GM21717 (cell line): ENCODE measurements around the gene KPNA6.

Source experiments
- ATAC-seq: cut with Tn5 transposase; IDR thresholded peaks from one replicate; pipeline ENCODE4 v1.9.1; 2021; ENCODE audit warnings: mild to moderate bottlenecking, moderate library complexity; ENCODE audit not compliant: unreplicated experiment

Gene KPNA6

GRCh38 chr1:32186077-32186476 lies 78.2 kb downstream of the KPNA6 start:
- no peak for ATAC-seq

GRCh38 chr1:32186491-32186890 lies 78.6 kb downstream of the KPNA6 start:
- no peak for ATAC-seq

GRCh38 chr1:32187850-32188249 lies 80.0 kb downstream of the KPNA6 start:
- no peak for ATAC-seq

GRCh38 chr1:32192220-32192948 lies 84.5 kb downstream of the KPNA6 start:
- no peak for ATAC-seq

GRCh38 chr1:32194984-32195383 lies 87.1 kb downstream of the KPNA6 start:
- no peak for ATAC-seq

- ATAC-seq, result no peak
These were observed 87.7 kb downstream of the KPNA6 start for GRCh38 chr1:32195531-32195930.

- ATAC-seq, result no peak
These were observed 88.3 kb downstream of the KPNA6 start for GRCh38 chr1:32195972-32196823.

- no peak for ATAC-seq
These were observed 89.2 kb downstream of the KPNA6 start for GRCh38 chr1:32197074-32197473.

GRCh38 chr1:32197837-32198236 lies 90.0 kb downstream of the KPNA6 start:
- ATAC-seq, result no peak

GRCh38 chr1:32198237-32199042 lies 90.6 kb downstream of the KPNA6 start:
- no peak for ATAC-seq

- ATAC-seq, result no peak
These were observed 91.3 kb downstream of the KPNA6 start for GRCh38 chr1:32199043-32199716.

GRCh38 chr1:32199717-32200072 lies 91.8 kb downstream of the KPNA6 start:
- ATAC-seq, result no peak

- no peak for ATAC-seq
These were observed 92.6 kb downstream of the KPNA6 start, which contains the start of gene CCDC28B for GRCh38 chr1:32200226-32201010. Gene CCDC28B (plus strand): TSS chr1:32200595. CDS start chr1:32201936, 1,341 bp downstream.

GRCh38 chr1:32201011-32201855 lies 93.4 kb downstream of the KPNA6 start:
- ATAC-seq, result peak; percentile 39

- ATAC-seq, result no peak
These were observed 97.1 kb downstream of the KPNA6 start for GRCh38 chr1:32204943-32205361.

- ATAC-seq, result no peak
These were observed 97.8 kb downstream of the KPNA6 start, which contains the start of gene IQCC for GRCh38 chr1:32205401-32206370. Gene IQCC (plus strand): TSS chr1:32205671. CDS start chr1:32205682, 11 bp downstream.

- ATAC-seq, result no peak
These were observed 100.6 kb downstream of the KPNA6 start for GRCh38 chr1:32208469-32208868.

- no peak for ATAC-seq
These were observed 101.1 kb downstream of the KPNA6 start, which contains the start of gene DCDC2B for GRCh38 chr1:32208891-32209328. Gene DCDC2B (plus strand): TSS chr1:32209089. CDS start chr1:32209094, 5 bp downstream.
